Measurements from ENCODE around the gene GATAD1. TPM values are rescaled to one million over a fixed set of nuclear protein-coding genes. Genes with fewer than 3 reads are reported as not detected.
"Not testable (repeated sequence)": the region's sequence is repeated elsewhere in the genome, so short reads cannot be mapped to it uniquely, and the experiment has no call there.

The GATAD1 gene
- total RNA-seq, 8 experiments from 2014 or later = 20.5 to 44.2 (median 32.8) TPM

DNA sequence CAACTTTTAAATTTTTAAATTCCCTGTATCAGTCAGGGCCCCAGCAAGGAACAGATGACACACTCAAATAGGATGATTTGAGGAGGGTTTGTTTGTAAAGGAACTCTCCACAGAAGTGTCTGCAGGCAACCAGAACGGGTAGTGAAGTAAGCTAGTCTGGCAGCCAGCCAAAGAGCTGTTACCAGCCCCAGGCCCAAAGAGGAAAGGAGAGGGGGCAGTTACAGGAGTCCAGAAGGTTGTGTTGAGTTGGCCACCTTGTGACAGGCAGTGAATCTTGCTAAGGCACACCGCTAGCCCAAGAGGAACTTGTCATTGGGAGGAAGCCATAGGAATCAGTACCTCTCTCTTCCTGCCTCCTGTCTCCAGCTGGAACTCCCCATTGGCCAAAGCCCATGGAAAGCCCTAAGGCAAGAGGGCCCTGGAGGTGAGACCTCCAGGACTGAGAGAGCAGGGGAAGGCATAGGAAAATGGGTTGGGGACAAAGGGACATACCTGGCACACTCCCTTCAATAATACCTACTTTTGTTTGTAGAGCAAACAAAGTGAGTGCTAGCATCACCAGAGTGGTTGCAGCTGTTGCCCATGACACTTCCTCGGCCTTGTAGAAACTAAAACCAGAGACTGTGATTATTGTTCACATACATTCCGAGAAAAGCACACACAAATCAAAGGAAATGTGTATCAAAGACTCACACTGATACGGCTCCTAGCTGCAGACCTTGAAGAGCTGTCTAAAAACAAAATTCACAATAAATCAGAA is 25.4 kb upstream of the GATAD1 start:
- H3K27ac ChIP-seq = no peak overlapping the region
- WGBS, 10 experiments = 10 to 86% (median 53%) methylated on average over 1 to 3 of the region's 5 CpGs; no CpG with 5 or more reads in 1 of the 10 experiments
- peak in 1 of 8 experiments; percentile 21 for ATAC-seq (replicated peaks in 6 of 8)
- in situ Hi-C loops (cut with MboI; ENCODE audit: low pct_unique_long_range_greater_than_20kb in 2 of 9, low sequenced_read_pairs in 9 of 9, unreplicated experiment in 9 of 9) = no loop called here
- H3K4me1 ChIP-seq (replicated peaks in 1 of 2) = no peaks in the 10 kb centered on the region
- H3K4me3 ChIP-seq = no peak overlapping the region

DNA sequence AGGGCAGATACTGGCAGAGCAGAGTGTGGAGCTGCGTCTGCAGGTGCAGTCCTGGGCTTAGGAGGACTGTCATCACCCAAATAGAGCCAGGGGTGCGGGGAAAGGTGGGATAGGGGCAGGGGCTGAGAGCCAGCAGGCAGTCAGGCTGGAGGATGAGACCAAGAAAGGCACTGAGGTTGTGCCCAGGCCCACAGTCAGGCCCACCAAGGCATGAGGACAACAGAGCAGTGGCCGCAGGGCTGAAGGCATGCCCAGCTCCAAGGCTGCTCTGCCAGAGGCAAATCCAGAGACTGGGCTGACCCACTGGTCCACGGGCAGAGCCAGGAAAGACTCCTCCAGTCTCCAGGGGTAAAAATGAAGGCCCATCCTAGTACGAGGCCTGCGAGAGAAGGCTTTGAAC is 24.4 kb upstream of the GATAD1 start:
- no peak for ATAC-seq (replicated peaks in 6 of 8)
- H3K4me1 ChIP-seq (replicated peaks in 1 of 2) = no peaks in the 10 kb centered on the region
- 79 to 100% (median 90%) methylated on average over 1 to 3 of the region's 6 CpGs; no CpG with 5 or more reads in 6 of the 10 experiments for WGBS, 10 experiments
- H3K27ac ChIP-seq = no peak overlapping the region
- H3K4me3 ChIP-seq = no peak overlapping the region
- in situ Hi-C loops (cut with MboI; ENCODE audit: low pct_unique_long_range_greater_than_20kb in 2 of 9, low sequenced_read_pairs in 9 of 9, unreplicated experiment in 9 of 9) = no loop called here

DNA sequence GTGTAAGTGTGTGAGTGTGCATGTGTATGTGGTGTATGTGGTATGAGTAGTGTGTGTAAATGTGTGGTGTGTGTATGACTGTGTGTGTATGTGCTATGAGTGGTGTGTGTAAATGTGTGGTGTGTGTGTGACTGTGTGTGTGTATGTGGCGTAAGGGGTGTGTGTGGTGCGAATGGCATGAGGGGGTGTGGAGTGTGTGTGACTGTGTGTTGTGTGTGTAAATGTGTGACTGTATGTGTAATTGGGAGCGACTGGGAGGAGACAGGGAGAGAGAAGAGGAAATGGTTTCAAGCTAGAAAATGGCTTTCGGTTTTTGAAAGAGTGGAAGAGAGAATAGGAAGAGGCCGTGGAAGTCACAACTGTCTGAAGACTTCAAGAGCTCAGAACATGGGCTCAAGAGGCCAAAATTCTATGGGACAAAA is 23.6 kb upstream of the GATAD1 start:
- 58 to 98% (median 80%) methylated on average over 2 to 5 of the region's 5 CpGs; no CpG with 5 or more reads in 2 of the 10 experiments for WGBS, 10 experiments
- in situ Hi-C loops (cut with MboI; ENCODE audit: low pct_unique_long_range_greater_than_20kb in 2 of 9, low sequenced_read_pairs in 9 of 9, unreplicated experiment in 9 of 9) = no loop called here
- no peak for ATAC-seq (replicated peaks in 6 of 8)
- Histone ChIP-seq H3K27ac (no peak overlapping the region), H3K4me3 (no peak overlapping the region), H3K4me1 (replicated peaks in 1 of 2) (no peaks in the 10 kb centered on the region)

DNA sequence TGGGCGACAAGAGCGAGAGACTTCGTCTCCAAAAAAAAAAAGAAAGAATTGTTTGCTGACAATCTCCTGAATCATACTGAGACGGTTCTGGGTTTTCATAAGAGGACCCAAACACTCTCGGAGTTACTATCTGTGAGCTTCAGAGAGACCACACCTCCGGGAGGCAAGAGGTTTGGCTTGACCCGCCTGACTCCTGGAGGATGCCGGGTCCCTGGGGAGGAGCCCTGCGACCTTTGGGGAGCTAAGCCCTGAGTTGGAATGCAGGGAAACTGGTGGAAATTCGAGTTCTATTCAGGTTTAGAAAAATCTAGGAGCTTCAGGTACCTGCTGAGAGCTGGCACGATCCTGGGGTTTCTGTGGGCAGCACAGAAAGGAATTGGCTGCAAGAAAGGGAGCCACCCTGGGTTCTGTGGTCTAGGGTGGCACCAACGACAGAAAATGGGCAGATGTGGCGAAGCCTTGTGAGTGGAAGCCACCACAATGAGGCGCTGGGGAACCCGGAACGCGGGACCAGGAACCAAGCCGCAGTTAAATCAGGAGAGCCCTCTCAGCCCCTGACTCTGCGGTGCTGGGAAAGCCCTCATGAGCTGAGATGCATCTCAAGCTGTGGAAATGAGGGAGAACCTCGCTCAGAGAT is 21.9 kb upstream of the GATAD1 start:
- no peaks in the 10 kb centered on the region for H3K4me1 ChIP-seq (replicated peaks in 1 of 2)
- in situ Hi-C loops (cut with MboI; ENCODE audit: low pct_unique_long_range_greater_than_20kb in 2 of 9, low sequenced_read_pairs in 9 of 9, unreplicated experiment in 9 of 9) = loop anchor here in 1 of 9 experiments (25.0 kb wide), 1 partner anchor 188 kb away; the partner anchor contains the start of genes ANKIB1 and KRIT1
- WGBS, 10 experiments = 0 to 100% (median 85%) methylated on average over 1 to 11 of the region's 20 CpGs; no CpG with 5 or more reads in 4 of the 10 experiments
- H3K4me3 ChIP-seq = no peak overlapping the region
- ATAC-seq (replicated peaks in 6 of 8) = no peak
- H3K27ac ChIP-seq = no peak overlapping the region

DNA sequence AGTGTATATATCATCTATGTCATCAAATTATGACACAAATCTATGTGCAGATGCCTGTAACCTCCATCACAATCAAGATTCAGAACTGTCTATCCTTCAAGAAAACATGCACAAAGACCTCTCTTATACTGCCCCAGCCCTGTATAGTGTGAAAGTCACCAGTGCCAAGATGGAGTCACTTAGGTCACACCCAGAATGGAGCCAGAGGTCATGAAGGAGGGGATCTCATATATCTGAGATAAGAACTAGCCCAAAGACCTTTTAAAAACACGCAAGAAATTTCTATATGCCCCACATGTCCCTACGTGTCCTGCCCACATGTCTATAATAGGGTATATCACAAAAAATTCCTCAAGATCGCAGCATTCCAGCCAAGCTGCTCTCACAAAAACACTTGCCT is 20.1 kb upstream of the GATAD1 start:
- in situ Hi-C loops (cut with MboI; ENCODE audit: low pct_unique_long_range_greater_than_20kb in 2 of 9, low sequenced_read_pairs in 9 of 9, unreplicated experiment in 9 of 9) = loop anchor here in 1 of 9 experiments (25.0 kb wide), 1 partner anchor 190 kb away; the partner anchor contains the start of genes ANKIB1 and KRIT1
- ATAC-seq (replicated peaks in 6 of 8) = no peak
- Histone ChIP-seq H3K27ac (no peak overlapping the region), H3K4me3 (no peak overlapping the region), H3K4me1 (replicated peaks in 1 of 2) (no peaks in the 10 kb centered on the region)
- WGBS, 10 experiments = 29 to 100% (median 90%) methylated on average over 1 to 3 of the region's 3 CpGs; no CpG with 5 or more reads in 2 of the 10 experiments

DNA sequence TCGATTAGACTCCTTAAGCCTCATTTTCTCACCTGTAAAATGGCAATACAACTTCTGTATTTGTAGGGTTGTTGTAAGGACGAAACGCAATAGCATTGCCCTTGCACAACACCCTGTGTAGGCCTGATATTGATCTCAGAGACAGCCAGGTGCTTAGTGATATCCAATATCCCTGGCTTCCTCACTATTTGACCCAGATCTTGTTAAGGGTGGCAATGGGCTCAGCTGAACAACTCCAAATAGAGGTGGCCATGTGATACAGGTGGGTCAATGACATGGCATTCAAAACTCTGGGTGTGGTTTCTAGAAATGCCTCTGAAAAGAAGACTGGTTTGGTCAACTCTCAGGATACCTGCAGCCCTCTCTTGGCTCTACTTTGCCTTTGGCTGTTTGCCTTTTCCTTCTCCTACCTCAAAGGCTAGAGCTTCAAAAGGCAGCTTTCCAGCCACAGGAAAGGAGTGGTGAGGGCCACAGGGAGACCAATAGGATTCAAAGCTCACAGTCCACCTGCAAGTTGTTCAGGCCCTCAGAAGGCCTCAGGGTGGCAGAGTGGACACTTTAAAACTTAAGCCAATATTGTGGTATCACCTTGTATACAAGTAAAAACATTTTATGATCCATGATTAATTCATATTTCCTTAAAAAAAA is 14.9 kb upstream of the GATAD1 start:
- WGBS, 10 experiments = 68 to 100% (median 83%) methylated on average over 1 to 3 of the region's 3 CpGs; no CpG with 5 or more reads in 1 of the 10 experiments
- in situ Hi-C loops (cut with MboI; ENCODE audit: low pct_unique_long_range_greater_than_20kb in 2 of 9, low sequenced_read_pairs in 9 of 9, unreplicated experiment in 9 of 9) = loop anchor here in 1 of 9 experiments (25.0 kb wide), 1 partner anchor 195 kb away; the partner anchor contains the start of genes ANKIB1 and KRIT1
- H3K4me1 ChIP-seq (replicated peaks in 1 of 2) = no peaks in the 10 kb centered on the region
- ATAC-seq (replicated peaks in 6 of 8) = no peak
- no peak overlapping the region for H3K4me3 ChIP-seq
- no peak overlapping the region for H3K27ac ChIP-seq

DNA sequence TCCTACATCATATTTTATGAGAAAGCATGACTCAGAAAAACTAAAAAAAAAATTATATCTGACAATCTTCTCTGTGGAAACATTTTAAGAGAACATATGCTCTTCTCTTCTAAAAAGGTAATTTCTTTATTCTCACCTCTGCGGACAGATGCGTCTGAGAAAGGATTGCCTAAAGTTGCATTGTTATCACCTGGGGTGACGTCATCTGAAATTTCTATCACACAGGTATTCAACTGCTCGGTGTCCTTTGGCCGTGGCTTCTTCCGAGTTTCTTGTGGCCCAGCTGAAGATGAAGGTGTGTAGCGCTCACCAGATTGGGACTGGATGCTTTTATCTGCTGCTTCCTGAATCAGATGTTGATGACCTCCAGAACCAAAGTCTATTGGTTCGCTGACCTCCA is 14.3 kb upstream of the GATAD1 start:
- H3K27ac ChIP-seq = no peak overlapping the region
- in situ Hi-C loops (cut with MboI; ENCODE audit: low pct_unique_long_range_greater_than_20kb in 2 of 9, low sequenced_read_pairs in 9 of 9, unreplicated experiment in 9 of 9) = loop anchor here in 1 of 9 experiments (25.0 kb wide), 1 partner anchor 196 kb away; the partner anchor contains the start of genes ANKIB1 and KRIT1
- ATAC-seq (replicated peaks in 6 of 8) = no peak
- no peaks in the 10 kb centered on the region for H3K4me1 ChIP-seq (replicated peaks in 1 of 2)
- no peak overlapping the region for H3K4me3 ChIP-seq
- WGBS, 10 experiments = 74 to 100% (median 90%) methylated on average over 1 to 8 of the region's 8 CpGs

DNA sequence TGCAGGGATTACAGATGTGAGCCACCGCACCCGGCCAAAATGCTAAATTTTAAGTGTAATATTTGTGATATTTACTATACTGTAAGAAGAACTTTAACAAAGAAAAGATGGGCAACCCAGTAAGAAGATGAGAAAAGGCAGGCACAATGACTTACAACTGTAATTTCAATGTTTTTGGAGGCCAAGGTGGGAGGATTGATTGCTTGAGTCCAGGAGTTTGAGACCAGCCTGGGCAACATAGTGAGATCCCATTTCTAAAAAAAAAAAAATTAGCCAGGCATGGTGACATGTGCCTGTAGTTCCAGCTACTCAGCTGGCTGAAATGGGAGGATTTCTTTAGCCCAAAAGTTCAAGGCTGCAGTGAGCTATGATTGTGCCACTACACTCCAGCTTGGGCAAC is 11.7 kb upstream of the GATAD1 start:
- H3K4me3 ChIP-seq = no peak overlapping the region
- no peak overlapping the region for H3K27ac ChIP-seq
- WGBS, 10 experiments = 71 to 100% (median 100%) methylated on average over 2 of the region's 2 CpGs; no CpG with 5 or more reads in 5 of the 10 experiments
- in situ Hi-C loops (cut with MboI; ENCODE audit: low pct_unique_long_range_greater_than_20kb in 2 of 9, low sequenced_read_pairs in 9 of 9, unreplicated experiment in 9 of 9) = loop anchor here in 1 of 9 experiments (25.0 kb wide), 1 partner anchor 198 kb away; the partner anchor contains the start of genes ANKIB1 and KRIT1
- H3K4me1 ChIP-seq (replicated peaks in 1 of 2) = no peaks in the 10 kb centered on the region
- no peak for ATAC-seq (replicated peaks in 6 of 8)

DNA sequence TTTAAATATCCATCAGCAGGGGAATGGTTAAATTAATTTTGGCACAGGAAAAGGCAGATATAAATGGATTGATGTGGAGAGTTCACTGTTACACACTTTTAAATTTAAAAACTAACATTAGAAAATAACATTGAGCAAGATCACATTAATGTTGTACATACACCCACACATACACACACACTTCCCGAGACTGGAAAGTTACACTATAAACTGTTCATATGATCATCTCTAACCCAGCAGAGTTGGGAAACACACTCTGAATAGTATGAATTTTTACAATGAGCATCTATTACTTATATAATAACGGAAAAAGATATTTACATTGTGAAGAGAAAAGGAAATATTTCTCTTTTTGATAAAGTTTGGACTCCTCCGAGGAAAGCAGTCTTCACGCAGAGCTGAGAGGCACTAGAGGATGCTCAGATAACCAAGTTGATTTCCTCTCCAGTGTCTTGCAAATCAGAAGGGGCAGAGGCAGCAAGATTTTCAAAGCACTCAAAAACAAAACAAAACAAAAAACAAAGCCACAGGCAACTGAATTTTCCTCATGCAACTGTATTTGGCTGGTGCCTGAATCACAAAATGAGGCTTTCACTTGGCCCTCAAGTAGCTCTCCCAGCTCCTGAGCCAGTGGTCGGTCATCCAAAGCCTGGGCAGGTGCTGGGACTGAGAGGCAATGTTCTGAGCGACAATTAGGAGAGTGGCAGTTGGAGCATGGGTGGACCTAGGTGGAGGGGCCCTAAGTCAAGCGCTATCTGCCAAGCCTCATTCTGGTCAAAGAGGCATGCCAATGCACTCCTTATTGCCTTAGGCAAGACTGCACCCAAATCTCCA is 10.5 kb upstream of the GATAD1 start:
- Histone ChIP-seq H3K4me1 (replicated peaks in 1 of 2) (no peaks in the 10 kb centered on the region), H3K4me3 (no peak overlapping the region), H3K27ac (no peak overlapping the region)
- no peak for ATAC-seq (replicated peaks in 6 of 8)
- WGBS, 10 experiments = 35 to 77% (median 59%) methylated on average over 1 to 7 of the region's 7 CpGs
- in situ Hi-C loops (cut with MboI; ENCODE audit: low pct_unique_long_range_greater_than_20kb in 2 of 9, low sequenced_read_pairs in 9 of 9, unreplicated experiment in 9 of 9) = loop anchor here in 1 of 9 experiments (25.0 kb wide), 1 partner anchor 200 kb away; the partner anchor contains the start of genes ANKIB1 and KRIT1

DNA sequence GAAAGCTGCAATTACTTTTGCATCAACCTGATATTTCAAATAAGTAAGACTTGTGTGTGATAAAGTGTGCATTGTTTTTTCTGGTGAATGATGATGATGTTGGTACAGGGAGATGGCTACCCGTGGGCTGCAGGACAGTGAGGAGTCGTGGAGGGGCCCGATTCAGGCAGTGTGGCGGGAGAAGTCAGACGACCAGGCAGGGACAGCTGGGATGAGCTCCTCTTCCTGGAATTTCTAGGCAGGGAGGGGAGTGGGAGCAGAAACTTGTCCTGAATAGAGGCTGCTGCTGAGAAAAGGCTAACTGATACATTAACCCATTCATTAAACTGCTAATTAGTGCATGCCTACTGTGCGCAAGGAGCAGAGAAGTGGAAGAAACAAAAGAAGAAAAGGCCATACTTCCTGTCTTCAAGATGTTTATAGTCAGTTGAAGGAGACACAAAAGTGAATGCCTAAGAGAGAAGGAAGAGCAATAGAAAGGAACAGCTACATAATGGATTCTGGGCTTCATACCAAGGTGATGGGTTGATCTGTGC is 9.3 kb upstream of the GATAD1 start:
- WGBS, 10 experiments = 34 to 100% (median 79%) methylated on average over 1 to 4 of the region's 6 CpGs; no CpG with 5 or more reads in 2 of the 10 experiments
- ATAC-seq (replicated peaks in 6 of 8) = no peak
- in situ Hi-C loops (cut with MboI; ENCODE audit: low pct_unique_long_range_greater_than_20kb in 2 of 9, low sequenced_read_pairs in 9 of 9, unreplicated experiment in 9 of 9) = loop anchor here in 1 of 9 experiments (25.0 kb wide), 1 partner anchor 201 kb away; the partner anchor contains the start of genes ANKIB1 and KRIT1
- Histone ChIP-seq H3K4me1 (replicated peaks in 1 of 2) (no peaks in the 10 kb centered on the region), H3K27ac (no peak overlapping the region), H3K4me3 (no peak overlapping the region)

DNA sequence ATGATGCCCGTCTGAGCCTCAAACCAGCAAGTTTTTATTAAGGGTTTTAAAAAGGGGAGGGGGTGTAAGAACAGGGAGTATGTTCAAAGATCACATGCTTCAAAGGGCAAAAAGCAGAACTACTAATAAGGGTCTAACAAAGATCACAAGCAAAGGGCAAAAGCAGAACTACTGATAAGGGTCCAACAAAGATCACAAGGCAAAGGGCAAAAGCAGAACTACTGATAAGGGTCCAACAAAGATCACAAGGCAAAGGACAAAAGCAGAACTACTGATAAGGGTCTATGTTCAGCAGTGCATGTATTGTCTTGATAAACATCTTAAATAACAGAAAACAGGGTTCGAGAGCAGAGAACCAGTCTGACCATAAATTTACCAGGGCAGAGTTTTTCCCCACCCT is 4.6 kb upstream of the GATAD1 start:
- not testable (repeated sequence) for H3K4me1 ChIP-seq (replicated peaks in 1 of 2); H3K27ac ChIP-seq; H3K4me3 ChIP-seq; ATAC-seq (replicated peaks in 6 of 8)
- in situ Hi-C loops (cut with MboI; ENCODE audit: low pct_unique_long_range_greater_than_20kb in 2 of 9, low sequenced_read_pairs in 9 of 9, unreplicated experiment in 9 of 9) = loop anchor here in 1 of 9 experiments (25.0 kb wide), 1 partner anchor 205 kb away; the partner anchor contains the start of genes ANKIB1 and KRIT1
- 0 to 100% (median 65%) methylated on average over 1 of the region's 2 CpGs; no CpG with 5 or more reads in 4 of the 10 experiments for WGBS, 10 experiments
